Adipocyte (in vitro differentiated cells): ENCODE results near the gene PNPLA7.
"Not testable (repeated sequence)": the region's sequence is repeated elsewhere in the genome, so short reads cannot be mapped to it uniquely, and the experiment has no call there.

ENCODE experiments used
- DNase-seq: peaks from one replicate; pipeline ENCODE4 v3.0.0-alpha.2; 2015; ENCODE audit warnings: low read depth
- H3K27me3 ChIP-seq: replicated peaks from 2 replicates; pipeline ENCODE4 v1.7.0; 2013; ENCODE audit warnings: mild to moderate bottlenecking, low read length, moderate library complexity; ENCODE audit not compliant: control insufficient read depth, insufficient read depth
- H3K36me3 ChIP-seq: 2 replicates; pipeline ENCODE4 v1.7.0; 2013; ENCODE audit warnings: low read length, mild to moderate bottlenecking, moderate library complexity; ENCODE audit not compliant: control insufficient read depth, insufficient read depth, severe bottlenecking
- H3K4me1 ChIP-seq: 2 replicates; pipeline ENCODE4 v1.7.0; 2013; ENCODE audit warnings: mild to moderate bottlenecking, low read length, moderate library complexity; ENCODE audit not compliant: control insufficient read depth, insufficient read depth
- H3K4me3 ChIP-seq: 2 replicates; pipeline ENCODE4 v1.7.0; 2013; ENCODE audit warnings: mild to moderate bottlenecking, low read length, moderate library complexity
- H3K9ac ChIP-seq: 2 replicates; pipeline ENCODE4 v1.7.0; 2013; ENCODE audit warnings: mild to moderate bottlenecking, low read length, moderate library complexity
- H3K9me3 ChIP-seq: 2 replicates; pipeline ENCODE4 v1.7.0; 2013; ENCODE audit warnings: mild to moderate bottlenecking, low read length, moderate library complexity; ENCODE audit not compliant: control insufficient read depth

PNPLA7 gene

GRCh38 chr9:137552022-137552768, 2.0 kb upstream of the PNPLA7 start:
- no peak for DNase-seq
- Histone ChIP-seq H3K4me1 (peaks cover 23% of the 10 kb centered on the region), H3K9me3 (no peaks in the 10 kb centered on the region), H3K9ac (peak overlapping the region; percentile 87), H3K27me3 (no peaks in the 10 kb centered on the region), H3K4me3 (peak overlapping the region; percentile 86), H3K36me3 (peaks cover 23% of the 10 kb centered on the region)

DNA sequence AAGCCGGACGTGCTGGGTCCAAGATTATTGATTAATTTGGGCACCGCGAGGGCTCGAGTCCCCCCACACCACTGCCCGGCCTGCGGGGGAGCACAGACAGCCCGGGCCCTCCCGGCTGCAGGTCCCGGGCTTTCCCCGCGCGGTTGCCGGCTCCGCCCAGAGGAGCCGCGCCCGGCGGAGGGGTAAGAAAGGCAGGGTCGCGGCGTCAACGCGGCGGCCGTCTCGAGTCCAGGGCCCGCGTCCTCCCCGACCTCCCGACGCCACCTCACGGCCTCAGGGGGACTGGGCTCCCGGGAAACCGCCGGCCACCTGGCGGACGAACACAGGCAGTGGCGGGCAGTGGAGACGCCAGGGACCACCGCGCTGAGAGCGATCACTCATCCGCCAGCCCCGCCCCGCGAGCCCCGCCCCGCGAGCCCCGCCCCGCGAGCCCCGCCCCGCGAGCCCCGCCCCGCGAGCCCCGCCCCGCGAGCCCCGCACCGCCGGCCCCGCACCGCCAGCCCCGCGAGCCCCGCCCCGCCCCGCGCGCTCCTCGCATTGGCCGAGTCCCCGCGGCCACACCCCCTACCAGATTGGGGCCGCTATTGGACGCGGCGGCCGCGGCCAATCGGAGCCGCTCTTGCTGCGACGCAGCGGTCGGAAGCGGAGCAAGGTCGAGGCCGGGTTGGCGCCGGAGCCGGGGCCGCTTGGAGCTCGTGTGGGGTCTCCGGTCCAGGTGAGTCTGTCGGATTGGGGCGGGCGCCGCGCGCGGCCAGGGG, 1.2 kb upstream of the PNPLA7 start, which contains the start of gene MRPL41:
Gene MRPL41 (plus strand): TSS at position 616 of the 758 bp plus-strand sequence. CDS start 203 bp downstream, outside the sequence.
- Histone ChIP-seq H3K9ac (peak within 1 kb of the TSS; percentile 87), H3K36me3 (peaks cover 23% of the 10 kb centered on the region), H3K4me1 (peaks cover 23% of the 10 kb centered on the region), H3K4me3 (peak within 1 kb of the TSS; percentile 86), H3K27me3 (no peaks in the 10 kb centered on the region), H3K9me3 (no peaks in the 10 kb centered on the region)
- DNase-seq: peak; percentile 97

DNA sequence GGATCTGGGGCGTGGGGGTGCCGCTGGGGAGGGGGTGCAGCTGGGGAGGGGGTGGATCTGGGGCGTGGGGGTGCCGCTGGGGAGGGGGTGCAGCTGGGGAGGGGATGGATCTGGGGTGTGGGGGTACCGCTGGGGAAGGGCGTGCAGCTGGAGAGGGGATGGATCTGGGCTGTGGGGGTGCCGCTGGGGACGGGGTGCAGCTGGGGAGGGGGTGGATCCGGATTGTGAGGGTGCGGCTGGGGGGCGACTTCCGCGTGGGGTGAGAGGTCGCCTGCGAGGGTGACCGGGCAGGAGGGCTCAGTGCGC, 709 bp upstream of the PNPLA7 start:
- not testable (repeated sequence) for H3K27me3 ChIP-seq, DNase-seq, H3K9me3 ChIP-seq
- peak overlapping the region; percentile 80 for H3K4me3 ChIP-seq
- peak overlapping the region; percentile 78 for H3K9ac ChIP-seq
- H3K4me1 ChIP-seq: peaks cover 25% of the 10 kb centered on the region
- peaks cover 18% of the 10 kb centered on the region for H3K36me3 ChIP-seq

GRCh38 chr9:137547687-137548543, 2.3 kb downstream of the PNPLA7 start:
- H3K4me3 ChIP-seq: no peak overlapping the region
- peaks cover 49% of the 10 kb centered on the region for H3K4me1 ChIP-seq
- peak overlapping the region; percentile 45 for H3K9ac ChIP-seq
- H3K27me3 ChIP-seq: no peaks in the 10 kb centered on the region
- no peak for DNase-seq
- no peaks in the 10 kb centered on the region for H3K9me3 ChIP-seq
- no peaks in the 10 kb centered on the region for H3K36me3 ChIP-seq

DNA sequence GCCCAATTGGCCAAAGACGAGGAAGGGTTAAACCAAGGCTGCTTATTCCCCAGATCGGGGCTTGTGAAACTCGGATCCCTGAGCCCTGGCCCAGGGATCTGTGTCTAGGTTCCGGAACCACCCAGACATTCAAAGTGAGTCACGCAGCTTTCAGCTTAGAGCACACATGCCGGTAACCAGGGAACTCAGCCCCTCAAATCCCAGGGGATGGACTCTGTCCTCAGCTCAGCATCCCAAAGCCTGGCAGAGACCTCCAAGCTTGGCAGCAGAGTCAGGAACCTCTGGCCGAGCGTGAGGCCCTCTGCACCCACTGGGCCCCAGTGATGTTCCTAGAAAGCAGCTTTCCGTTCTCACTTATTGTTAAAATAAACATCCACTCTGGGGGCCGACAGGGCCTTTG, 5.1 kb downstream of the PNPLA7 start:
- no peaks in the 10 kb centered on the region for H3K27me3 ChIP-seq
- H3K9me3 ChIP-seq: no peaks in the 10 kb centered on the region
- no peak for DNase-seq
- peak overlapping the region; percentile 65 for H3K4me3 ChIP-seq
- H3K9ac ChIP-seq: peak overlapping the region; percentile 75
- H3K36me3 ChIP-seq: peaks cover 7% of the 10 kb centered on the region
- H3K4me1 ChIP-seq: peaks cover 60% of the 10 kb centered on the region

DNA sequence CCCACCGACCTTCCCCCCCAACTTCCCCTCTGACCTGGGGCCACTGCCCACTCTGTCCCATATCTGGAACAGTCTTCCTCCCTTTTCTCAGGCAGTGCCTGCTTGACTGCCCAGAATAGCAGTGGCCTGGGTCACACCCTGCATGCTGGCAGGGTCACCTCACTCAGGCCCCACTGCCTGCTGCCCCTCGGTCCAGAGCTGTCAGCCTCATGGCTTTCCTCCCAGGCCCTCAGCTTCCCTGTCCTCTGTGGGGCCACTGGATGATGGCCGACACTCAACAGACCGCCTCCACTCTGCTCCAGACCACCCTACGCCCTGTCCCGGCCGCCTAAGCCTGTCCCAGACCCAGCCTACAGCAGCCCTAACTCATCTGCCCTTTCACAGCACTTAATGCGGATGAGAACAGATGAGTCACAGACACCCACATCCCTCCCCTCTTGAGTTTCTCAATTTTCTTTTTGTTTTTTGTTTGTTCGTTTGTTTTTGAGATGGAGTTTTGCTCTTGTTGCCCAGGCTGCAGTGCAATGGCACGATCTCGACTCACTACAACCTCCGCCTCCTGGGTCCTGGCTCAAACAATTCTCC, 5.9 kb downstream of the PNPLA7 start:
- Histone ChIP-seq H3K9ac (peak overlapping the region; percentile 75), H3K27me3 (no peaks in the 10 kb centered on the region), H3K36me3 (peaks cover 7% of the 10 kb centered on the region), H3K9me3 (no peaks in the 10 kb centered on the region), H3K4me1 (peaks cover 53% of the 10 kb centered on the region), H3K4me3 (peak overlapping the region; percentile 65)
- DNase-seq: no peak

DNA sequence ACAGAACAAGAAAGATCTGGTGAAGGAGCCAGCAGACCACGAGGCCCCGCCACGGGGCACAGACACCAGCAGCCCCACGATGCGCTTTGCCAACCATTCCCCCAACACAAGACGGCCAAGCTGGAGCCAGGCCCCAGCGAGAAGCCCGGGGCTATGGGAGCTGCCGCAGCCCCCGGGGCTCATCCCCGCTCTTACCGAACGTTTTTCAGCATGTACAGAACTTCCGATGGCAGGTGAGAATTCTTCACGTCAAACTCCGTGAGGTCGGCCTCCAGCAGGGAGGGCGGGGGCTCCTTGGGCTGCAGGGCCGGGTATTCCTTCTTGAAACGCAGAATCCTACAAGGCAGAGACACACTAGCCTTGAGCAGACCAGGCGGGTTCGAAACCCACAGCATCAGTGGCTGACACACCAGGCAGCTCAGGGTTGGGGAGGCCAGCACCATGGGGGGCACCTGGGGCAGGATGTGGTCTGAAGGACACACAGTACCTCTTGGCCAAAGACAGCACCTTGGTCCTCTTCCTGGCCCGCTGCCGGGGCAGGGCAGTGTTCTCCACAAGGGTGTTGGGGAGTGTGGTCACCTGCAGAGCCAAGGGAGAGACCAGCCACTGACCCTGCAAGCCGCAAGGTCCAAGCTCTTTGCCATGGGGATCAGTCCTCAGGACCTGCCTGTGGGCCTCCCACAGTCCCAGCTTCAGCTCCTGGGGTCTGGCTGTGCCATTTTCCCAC, 6.8 kb downstream of the PNPLA7 start:
- Histone ChIP-seq H3K4me3 (peak overlapping the region; percentile 65), H3K9me3 (no peaks in the 10 kb centered on the region), H3K27me3 (no peaks in the 10 kb centered on the region), H3K36me3 (peaks cover 7% of the 10 kb centered on the region), H3K4me1 (peaks cover 47% of the 10 kb centered on the region), H3K9ac (peak overlapping the region; percentile 75)
- DNase-seq: no peak

DNA sequence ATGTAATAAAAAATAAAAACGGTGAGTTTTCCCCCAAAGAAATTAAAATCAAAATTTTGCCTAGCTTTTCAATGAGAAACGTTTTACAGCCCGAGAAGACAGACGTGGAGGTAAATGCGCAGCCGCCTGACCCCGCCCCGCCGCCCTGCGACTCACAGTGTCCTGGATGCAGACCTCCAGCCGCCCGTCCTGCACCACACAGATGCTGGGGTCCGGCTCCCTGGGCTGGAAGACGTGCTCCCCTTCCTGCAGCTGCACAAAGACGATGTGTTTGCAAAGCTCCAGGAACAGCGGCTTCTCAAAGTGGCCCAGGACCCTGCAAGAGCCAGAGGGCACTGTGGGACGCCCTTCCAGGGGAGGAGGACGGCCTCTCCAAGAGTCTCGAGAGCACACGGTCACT, 7.7 kb downstream of the PNPLA7 start:
- Histone ChIP-seq H3K4me3 (no peak overlapping the region), H3K9me3 (no peaks in the 10 kb centered on the region), H3K36me3 (peaks cover 10% of the 10 kb centered on the region), H3K4me1 (peaks cover 38% of the 10 kb centered on the region), H3K27me3 (no peaks in the 10 kb centered on the region), H3K9ac (no peak overlapping the region)
- DNase-seq: no peak

DNA sequence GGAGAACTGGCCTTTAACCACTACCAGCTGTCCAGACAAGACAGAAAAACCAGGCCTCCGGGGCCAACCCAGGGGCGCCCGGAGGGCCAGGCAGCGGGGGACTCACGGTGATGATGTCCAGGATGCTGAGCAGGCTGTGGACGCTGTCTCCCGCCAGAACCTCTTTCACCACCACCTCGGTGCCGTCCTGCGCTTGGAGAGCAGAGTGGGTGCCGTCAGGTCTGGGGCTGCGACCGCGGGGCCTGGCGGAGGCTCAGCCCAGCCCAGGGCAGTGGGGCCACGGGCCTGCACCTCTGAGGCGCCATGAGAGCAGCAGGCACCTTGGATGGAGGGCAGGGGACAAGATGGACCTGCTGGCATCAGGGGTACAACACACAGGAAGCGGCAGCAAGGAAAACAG, 9.7 kb downstream of the PNPLA7 start:
- Histone ChIP-seq H3K9ac (no peak overlapping the region), H3K9me3 (no peaks in the 10 kb centered on the region), H3K4me1 (peaks cover 32% of the 10 kb centered on the region), H3K27me3 (no peaks in the 10 kb centered on the region), H3K4me3 (no peak overlapping the region), H3K36me3 (peaks cover 10% of the 10 kb centered on the region)
- no peak for DNase-seq

DNA sequence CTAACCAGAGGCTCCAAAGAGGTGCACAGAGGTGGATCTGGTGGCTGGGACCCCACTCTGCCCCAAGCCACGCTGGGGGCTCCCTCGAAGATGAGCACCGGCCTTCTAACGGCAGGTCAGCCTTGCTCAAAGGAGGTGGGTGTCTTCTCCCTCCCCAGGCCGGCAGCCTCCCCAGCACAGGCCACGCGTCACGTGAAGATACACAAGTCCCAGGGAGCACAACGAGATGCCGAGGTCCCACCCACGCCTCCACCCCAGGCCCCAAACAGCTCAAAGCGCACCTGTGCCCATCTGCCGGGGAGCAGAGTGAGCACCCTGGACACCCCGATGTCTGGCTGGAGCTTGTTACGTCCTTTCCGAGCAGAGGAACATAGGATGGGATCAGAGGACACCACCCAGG, 12.1 kb downstream of the PNPLA7 start:
- peaks cover 10% of the 10 kb centered on the region for H3K36me3 ChIP-seq
- H3K4me3 ChIP-seq: no peak overlapping the region
- H3K9ac ChIP-seq: no peak overlapping the region
- DNase-seq: no peak
- no peaks in the 10 kb centered on the region for H3K9me3 ChIP-seq
- H3K27me3 ChIP-seq: no peaks in the 10 kb centered on the region
- H3K4me1 ChIP-seq: peaks cover 22% of the 10 kb centered on the region
